Hypothalamus (tissue), 51 donors: ENCODE measurements around the gene CFAP210.
"Not testable (repeated sequence)": the region's sequence is repeated elsewhere in the genome, so short reads cannot be mapped to it uniquely, and the experiment has no call there.

Experiments
- DNase-seq, 51 donors: peaks; one replicate each; lab custom pipeline; 2025; lab: John Stamatoyannopoulos, UW

The CFAP210 gene

DNA sequence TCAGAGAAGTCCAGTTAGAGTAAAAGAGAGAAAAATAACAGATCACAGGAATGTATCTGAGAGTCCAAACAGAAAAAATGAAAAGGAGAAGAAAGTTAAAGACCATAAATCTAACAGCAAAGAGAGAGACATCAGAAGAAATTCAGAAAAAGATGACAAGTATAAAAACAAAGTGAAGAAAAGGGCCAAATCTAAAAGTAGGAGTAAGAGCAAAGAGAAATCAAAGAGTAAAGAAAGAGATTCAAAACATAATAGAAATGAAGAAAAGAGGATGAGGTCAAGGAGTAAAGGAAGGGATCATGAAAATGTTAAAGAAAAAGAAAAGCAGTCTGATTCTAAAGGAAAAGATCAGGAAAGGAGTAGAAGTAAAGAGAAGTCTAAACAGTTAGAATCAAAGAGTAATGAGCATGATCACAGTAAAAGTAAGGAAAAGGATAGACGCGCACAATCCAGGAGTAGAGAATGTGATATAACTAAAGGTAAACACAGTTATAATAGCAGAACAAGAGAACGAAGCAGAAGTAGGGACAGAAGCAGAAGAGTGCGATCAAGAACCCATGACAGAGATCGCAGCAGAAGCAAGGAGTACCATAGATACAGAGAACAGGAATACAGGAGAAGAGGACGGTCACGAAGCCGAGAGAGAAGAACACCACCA lies 57.6 kb downstream of the CFAP210 start:
- no peak for DNase-seq

DNA sequence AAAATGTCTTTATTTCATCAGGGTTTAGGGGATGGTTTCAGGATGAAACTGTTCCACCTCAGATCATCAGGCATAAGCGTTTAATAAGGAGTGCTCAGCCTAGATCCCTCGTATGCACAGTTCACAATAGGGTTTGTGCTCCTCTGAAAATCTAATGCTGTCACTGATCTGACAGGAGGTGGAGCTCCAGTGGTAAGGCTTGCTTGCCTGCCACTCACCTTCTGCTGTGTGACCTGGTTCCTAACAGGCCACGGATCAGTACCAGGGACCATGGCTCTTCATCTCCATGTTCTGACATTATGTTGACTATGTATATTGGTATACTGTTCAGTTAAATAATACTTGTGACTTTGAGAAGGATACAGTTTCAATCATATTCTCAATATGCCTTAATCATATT lies 68.4 kb downstream of the CFAP210 start:
- DNase-seq: no peak

DNA sequence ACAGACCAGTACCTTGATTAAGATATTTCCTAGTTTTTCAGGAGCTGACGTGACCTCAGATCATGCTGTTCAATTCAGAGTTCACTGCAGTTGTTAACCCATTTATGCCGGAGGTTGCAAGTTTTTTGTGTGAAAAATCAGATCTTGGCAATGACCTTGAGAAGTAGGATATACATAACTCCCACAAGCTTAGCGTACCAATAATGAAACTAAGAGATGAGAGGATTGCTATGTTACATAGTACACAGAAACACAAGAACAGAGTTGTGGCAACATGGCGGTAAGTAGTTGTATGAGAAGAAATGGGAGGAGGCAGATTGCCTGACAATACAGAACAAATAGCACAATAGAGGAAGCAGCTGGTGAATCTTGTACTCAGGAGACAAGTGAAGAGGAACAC lies 71.0 kb downstream of the CFAP210 start:
- no peak for DNase-seq

DNA sequence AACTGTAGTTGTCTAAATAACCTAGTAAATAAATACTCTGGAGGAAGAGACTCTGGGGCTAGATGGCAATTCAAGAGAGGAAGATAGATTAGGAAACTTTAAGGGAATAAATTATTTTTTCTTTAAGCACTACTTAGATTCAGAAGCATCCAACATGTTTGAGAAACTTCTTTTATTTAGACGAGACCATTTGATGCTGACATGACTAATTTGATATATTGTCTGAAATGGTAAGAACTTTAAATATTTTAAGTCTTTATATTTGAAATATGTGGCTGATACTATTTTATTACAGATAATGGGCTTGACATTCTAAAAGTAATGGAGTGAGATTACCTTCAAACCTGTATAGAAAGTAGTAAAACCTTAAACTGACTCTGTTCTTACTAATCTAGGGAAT lies 73.7 kb downstream of the CFAP210 start:
- no peak for DNase-seq

DNA sequence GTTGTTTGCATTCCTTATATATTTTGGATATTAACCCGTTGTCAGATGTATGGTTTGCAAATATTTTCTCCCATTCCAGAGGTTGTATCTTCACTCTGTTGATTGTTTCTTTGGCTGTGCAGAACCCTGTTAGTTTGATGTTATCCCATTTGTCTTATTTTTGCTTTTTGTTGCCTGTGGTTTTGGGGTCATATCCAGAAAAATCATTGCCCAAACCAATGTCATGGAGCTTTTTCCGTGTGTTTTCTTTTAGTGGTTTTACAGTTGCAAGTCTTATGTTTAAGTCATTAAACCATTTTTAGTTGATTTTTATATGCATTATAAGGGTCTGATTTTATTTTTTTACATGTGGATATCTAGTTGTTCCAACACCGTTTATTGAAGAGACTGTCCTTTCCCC lies 74.3 kb downstream of the CFAP210 start:
- no peak for DNase-seq

DNA sequence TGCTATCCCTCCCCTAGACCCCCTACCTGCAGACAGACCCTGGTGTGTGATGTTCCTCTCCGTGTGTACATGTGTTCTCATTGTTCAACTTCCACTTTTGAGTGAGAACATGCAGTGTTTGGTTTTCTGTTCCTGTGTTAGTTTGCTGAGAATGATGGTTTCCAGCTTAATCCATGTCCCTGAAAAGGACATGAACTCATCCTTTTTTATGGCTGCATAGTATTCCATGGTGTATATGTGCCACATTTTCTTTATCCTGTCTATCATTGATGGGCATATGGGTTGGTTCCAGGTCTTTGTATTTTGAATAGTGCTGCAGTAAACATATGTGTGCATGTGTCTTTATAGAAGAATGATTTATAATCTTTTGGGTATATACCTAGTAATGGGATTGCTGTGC lies 78.2 kb downstream of the CFAP210 start:
- not testable (repeated sequence) for DNase-seq

DNA sequence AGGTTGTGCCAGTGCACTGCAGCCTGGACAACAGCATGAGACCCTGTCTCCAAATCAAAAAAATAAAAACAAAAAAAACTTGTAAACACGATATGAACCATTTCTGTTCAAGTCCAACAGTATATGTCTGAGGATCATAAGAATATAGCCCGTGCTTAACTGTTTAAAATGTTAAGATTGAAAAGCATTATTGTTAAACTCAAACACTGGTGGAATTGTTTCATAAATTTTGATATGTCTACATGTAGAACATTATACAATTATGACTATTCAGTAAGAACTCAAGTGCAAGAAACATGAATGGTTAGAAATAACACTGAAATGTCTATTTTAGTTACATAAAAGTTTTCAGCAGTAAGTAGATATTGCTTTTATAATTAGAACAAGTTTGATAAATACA lies 80.3 kb downstream of the CFAP210 start:
- no peak for DNase-seq

DNA sequence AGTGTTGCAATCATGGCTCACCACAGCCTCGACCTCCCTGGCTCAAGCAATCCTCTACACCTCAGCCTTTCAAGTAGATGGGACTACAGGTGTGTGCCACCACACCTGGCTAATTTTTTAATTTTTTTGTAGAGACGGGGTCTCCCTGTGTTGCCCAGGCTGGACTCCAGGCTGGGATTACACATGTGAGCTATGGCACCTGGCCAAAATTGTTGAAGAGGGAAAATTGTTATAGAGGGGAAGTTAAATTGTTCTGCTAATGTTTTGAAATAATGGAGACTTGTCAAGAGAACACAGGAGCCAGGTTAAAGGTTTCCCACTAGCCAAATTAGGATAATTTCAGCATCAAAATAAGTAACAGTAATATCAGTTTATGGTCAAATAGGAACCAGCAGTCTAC lies 84.9 kb downstream of the CFAP210 start:
- no peak for DNase-seq

DNA sequence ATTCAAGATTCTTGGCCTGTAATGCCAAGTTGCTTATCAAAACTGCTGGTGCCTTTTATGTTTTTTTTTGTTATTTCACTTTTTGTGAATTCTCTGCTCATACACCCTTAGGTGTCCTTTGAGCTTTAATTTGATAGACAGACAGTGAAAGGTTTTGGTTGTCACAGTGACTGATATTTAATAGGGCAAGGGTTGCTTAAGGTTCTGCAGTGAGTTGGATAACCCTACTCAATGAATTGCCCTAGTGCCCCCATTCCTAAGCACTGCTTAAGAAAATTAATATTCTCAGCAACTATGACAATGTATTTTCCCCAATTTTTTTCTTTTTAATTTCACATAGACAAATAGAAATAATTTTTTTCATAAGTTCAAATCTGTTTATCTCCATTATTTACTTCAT lies 94.6 kb downstream of the CFAP210 start:
- no peak for DNase-seq

DNA sequence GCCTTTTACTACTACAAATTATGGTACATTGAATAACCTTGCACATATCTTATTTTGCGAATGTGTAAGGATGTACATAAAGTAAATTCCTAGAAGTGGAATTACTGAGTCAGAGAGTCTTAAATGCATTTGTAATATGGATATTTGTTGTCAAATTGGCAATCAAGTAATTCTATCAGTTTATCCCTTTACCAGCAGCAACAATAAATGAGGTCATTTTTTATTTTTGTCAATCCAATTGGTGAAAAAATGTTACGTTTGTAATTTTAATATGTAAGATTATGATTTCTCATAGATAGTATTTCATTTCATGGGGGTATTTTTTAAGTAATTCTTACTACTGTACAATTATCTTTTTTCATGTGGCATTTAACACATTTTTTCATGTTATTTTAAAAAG lies 95.2 kb downstream of the CFAP210 start:
- DNase-seq: no peak

DNA sequence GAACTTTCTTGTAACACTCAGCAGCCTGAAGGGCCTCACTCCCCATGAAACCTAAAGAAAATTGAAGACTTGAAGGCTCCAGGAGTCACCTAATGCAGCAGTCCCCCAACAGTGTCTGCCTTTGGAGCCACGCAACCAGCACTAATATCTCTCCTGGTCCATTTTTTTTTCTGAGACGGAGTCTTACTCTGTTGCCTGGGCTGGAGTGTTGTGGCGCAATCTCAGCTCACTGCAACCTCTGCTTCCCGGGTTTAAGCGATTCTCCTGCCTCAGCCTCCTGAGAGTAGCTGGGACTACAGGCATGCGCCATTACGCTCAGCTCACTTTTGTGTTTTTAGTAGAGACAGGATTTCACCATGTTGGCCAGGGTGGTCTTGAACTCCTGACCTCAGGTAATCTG lies 97.7 kb downstream of the CFAP210 start:
- not testable (repeated sequence) for DNase-seq
